A549 (cell line): ENCODE measurements around the gene C4orf17. TPM values are rescaled to one million over a fixed set of nuclear protein-coding genes. Genes with fewer than 3 reads are reported as not detected.

Experiments
- ATAC-seq, 2 experiments: fragments of 200-7000 bp in 1 of 2; fragments of >200 bp in 1 of 2; cut with Nextera tagmentation in 1 of 2; cut with Tn5 transposase in 1 of 2; 3 replicates each; pipeline versions ENCODE4 v1.8.0 to v1.9.1; 2018 to 2020; ENCODE audit warnings: mild to moderate bottlenecking in 1 of 2, moderate library complexity in 1 of 2
- CTCF ChIA-PET: fragments of 300-600 bp; sonication (Branson Sonifier 250); formaldehyde crosslinking; extraction: SDS; loops from one replicate; lab custom pipeline; 2021; ENCODE audit warnings: antibody characterized with exemption, inconsistent platforms; lab: Yijun Ruan, JAX
- POLR2A ChIA-PET: fragments of 350-600 bp; formaldehyde crosslinking; extraction: SDS; loops from one replicate; lab custom pipeline; 2021; ENCODE audit warnings: antibody characterized with exemption, inconsistent platforms; lab: Yijun Ruan, JAX
- DNase-seq, 2 experiments: peaks; one replicate each; pipeline versions ENCODE4 v3.0.0 to v3.0.0-alpha.2; 2011 to 2016; ENCODE audit warnings: low read depth in 1 of 2, low spot score in 1 of 2
- FAIRE-seq: peaks from 2 replicates; lab custom pipeline; 2011; peaks lifted over from hg19 to GRCh38; lab: Jason Lieb, UNC
- H3K27ac ChIP-seq, 2 experiments: fragments of >200 bp; sonication (Bioruptor Twin); formaldehyde crosslinking; 3 replicates each; pipeline ENCODE4 v1.5.1; 2016 to 2017
- H3K4me1 ChIP-seq: fragments of >200 bp; sonication (Bioruptor Twin); formaldehyde crosslinking; 3 replicates; pipeline ENCODE4 v1.6.1; 2016
- H3K4me2 ChIP-seq: fragments of >200 bp; sonication (Bioruptor Twin); formaldehyde crosslinking; 3 replicates; pipeline ENCODE4 v1.6.1; 2016
- H3K4me3 ChIP-seq: fragments of >200 bp; sonication (Bioruptor Twin); formaldehyde crosslinking; 3 replicates; pipeline ENCODE4 v1.5.1; 2016
- H3K9me3 ChIP-seq: fragments of >200 bp; sonication (Bioruptor Twin); formaldehyde crosslinking; 3 replicates; pipeline ENCODE4 v1.6.1; 2016
- BHLHE40 ChIP-seq: IDR thresholded peaks from 2 replicates; pipeline ENCODE4 v1.6.1; 2012; ENCODE audit warnings: low read depth, low read length, inconsistent platforms
- CBX8 ChIP-seq: fragments of 200-600 bp; sonication (generic); IDR thresholded peaks from 2 replicates; pipeline ENCODE4 v1.6.1; 2016
- CHD2 ChIP-seq: fragments of 150-350 bp; IDR thresholded peaks from 2 replicates; pipeline ENCODE4 v1.6.1; 2014; ENCODE audit warnings: low read length; ENCODE audit not compliant: partially characterized antibody
- CHD4 ChIP-seq: fragments of 200-600 bp; sonication (generic); IDR thresholded peaks from 2 replicates; pipeline ENCODE4 v1.6.1; 2016; ENCODE audit warnings: antibody characterized with exemption, mild to moderate bottlenecking, borderline replicate concordance
- FOSB ChIP-seq: fragments of 250-450 bp; sonication (Bioruptor Pico); IDR thresholded peaks from 2 replicates; pipeline ENCODE4 v1.5.0; 2020; ENCODE audit warnings: mild to moderate bottlenecking, moderate library complexity
- FOSL2 ChIP-seq, 2 experiments: fragments of 450-650 bp in 1 of 2; fragments of >200 bp in 1 of 2; sonication (Bioruptor Twin) in 1 of 2; formaldehyde crosslinking; IDR thresholded peaks; 2 replicates each; pipeline versions ENCODE4 v1.5.0 to v1.6.1; 2016 to 2020; ENCODE audit warnings: mild to moderate bottlenecking in 1 of 2, moderate library complexity in 1 of 2
- HEYL ChIP-seq: fragments of 250-450 bp; sonication (Bioruptor Pico); IDR thresholded peaks from 2 replicates; pipeline ENCODE4 v1.8.0; 2021; ENCODE audit warnings: mild to moderate bottlenecking, moderate library complexity
- JUN ChIP-seq, 2 experiments: fragments of >200 bp; sonication (Bioruptor Twin); formaldehyde crosslinking; IDR thresholded peaks; 2 replicates in 1 of 2; 3 replicates in 1 of 2; pipeline ENCODE4 v1.6.1; 2016 to 2017
- JUNB ChIP-seq: fragments of >200 bp; sonication (Bioruptor Twin); formaldehyde crosslinking; IDR thresholded peaks from 2 replicates; pipeline ENCODE4 v1.6.1; 2016
- KDM1A ChIP-seq: fragments of 200-600 bp; sonication (generic); IDR thresholded peaks from 2 replicates; pipeline ENCODE4 v1.6.1; 2016; ENCODE audit warnings: low read depth, mild to moderate bottlenecking
- KDM5A ChIP-seq: fragments of 200-600 bp; sonication (generic); IDR thresholded peaks from 2 replicates; pipeline ENCODE4 v1.6.1; 2016; ENCODE audit warnings: antibody characterized with exemption, mild to moderate bottlenecking
- MAFK ChIP-seq: fragments of 450-650 bp; IDR thresholded peaks from 2 replicates; pipeline ENCODE4 v1.6.1; 2014; ENCODE audit not compliant: partially characterized antibody
- MAZ ChIP-seq: fragments of 150-350 bp; IDR thresholded peaks from 2 replicates; pipeline ENCODE4 v1.6.1; 2014; ENCODE audit warnings: antibody characterized with exemption, low read depth, low read length, borderline replicate concordance
- NPAS2 ChIP-seq: fragments of 250-450 bp; sonication (Bioruptor Pico); IDR thresholded peaks from 2 replicates; pipeline ENCODE4 v1.8.0; 2022; ENCODE audit warnings: mild to moderate bottlenecking, moderate library complexity, borderline replicate concordance
- NR3C1 ChIP-seq: fragments of >200 bp; sonication (Bioruptor Twin); formaldehyde crosslinking; IDR thresholded peaks from 3 replicates; pipeline ENCODE4 v1.6.1; 2017
- PHF8 ChIP-seq: fragments of 200-600 bp; sonication (generic); IDR thresholded peaks from 2 replicates; pipeline ENCODE4 v1.6.1; 2016; ENCODE audit warnings: low read depth, mild to moderate bottlenecking, antibody characterized with exemption, moderate library complexity, borderline replicate concordance
- RNF2 ChIP-seq: fragments of 200-600 bp; sonication (generic); IDR thresholded peaks from 2 replicates; pipeline ENCODE4 v1.6.1; 2016; ENCODE audit warnings: low read depth, mild to moderate bottlenecking, antibody characterized with exemption, moderate library complexity, borderline replicate concordance
- SMC3 ChIP-seq: fragments of >200 bp; sonication (Bioruptor Twin); formaldehyde crosslinking; IDR thresholded peaks from 3 replicates; pipeline ENCODE4 v1.6.1; 2018; ENCODE audit warnings: inconsistent platforms
- SREBF2 ChIP-seq: fragments of 450-650 bp; IDR thresholded peaks from 2 replicates; pipeline ENCODE4 v1.6.1; 2014; ENCODE audit warnings: mild to moderate bottlenecking, moderate library complexity
- ZNF302 ChIP-seq: fragments of 250-450 bp; sonication (Bioruptor Pico); IDR thresholded peaks from 2 replicates; pipeline ENCODE4 v1.9.0; 2021; ENCODE audit warnings: inconsistent platforms, mild to moderate bottlenecking, moderate library complexity
- ZSCAN20 ChIP-seq: fragments of 250-450 bp; sonication (Bioruptor Pico); IDR thresholded peaks from 2 replicates; pipeline ENCODE4 v1.8.0; 2022; ENCODE audit warnings: mild to moderate bottlenecking, moderate library complexity
- WGBS: methylation state at CpG from one replicate; pipeline ENCODE4 v1.1.6; 2017; ENCODE audit errors: missing lambda C conversion rate; 5-methylcytosine and 5-hydroxymethylcytosine counted together
- polyA plus RNA-seq, 4 experiments: library from polyadenylated mRNA; depleted of rRNA in 3 of 4; stranded (reverse); fragments of >200 nt; fragmentation: RNase III in 1 of 4; extraction: RNeasy Plus Mini Kit Qiagen cat#74134 plus additional on column Dnase treatment in 1 of 4; gene quantifications; 2 replicates in 3 of 4; 3 replicates in 1 of 4; pipeline ENCODE4 v1.2.3, GENCODE V29; 2011 to 2017
- TF ChIP-seq, protein P1 (sequence below): IDR thresholded peaks from 2 replicates; pipeline ENCODE4 v1.6.1; 2012; ENCODE audit warnings: low read depth, borderline replicate concordance
- TF ChIP-seq, protein P2 (sequence below): fragments of >200 bp; sonication (Bioruptor Twin); formaldehyde crosslinking; IDR thresholded peaks from 3 replicates; pipeline ENCODE4 v1.6.1; 2016
- TF ChIP-seq, protein P3 (sequence below): fragments of >200 bp; sonication (Bioruptor Twin); formaldehyde crosslinking; IDR thresholded peaks from 2 replicates; pipeline ENCODE4 v1.6.1; 2016
- TF ChIP-seq, protein P4 (sequence below): fragments of 250-450 bp; sonication (Bioruptor Pico); IDR thresholded peaks from 2 replicates; pipeline ENCODE4 v1.5.0; 2021; ENCODE audit warnings: mild to moderate bottlenecking, moderate library complexity, borderline replicate concordance
- TF ChIP-seq, protein P5 (sequence below): IDR thresholded peaks from 2 replicates; pipeline ENCODE4 v1.6.1; 2012

C4orf17 gene
- polyA plus RNA-seq, 2 of the 4 experiments (the other 2 are of a cell fraction), result not detected

DNA sequence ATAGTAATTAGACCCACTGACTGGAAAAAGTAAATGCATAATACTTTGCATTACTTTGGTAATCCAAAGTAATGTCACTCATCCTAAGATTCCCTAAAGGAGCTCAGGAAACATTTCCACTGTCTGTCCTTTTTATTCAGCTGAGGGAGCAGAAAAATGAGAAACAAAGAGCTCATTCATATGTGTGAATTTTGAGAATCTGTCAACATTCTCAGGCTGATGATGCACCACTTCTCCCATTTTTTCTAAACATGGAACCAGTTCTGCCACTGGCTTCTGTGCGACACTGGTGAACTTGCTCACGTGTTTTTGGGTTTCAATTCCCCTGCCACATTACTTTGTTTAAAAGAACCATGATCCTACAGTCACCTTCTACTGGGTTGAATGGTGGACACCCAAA lies 47.3 kb upstream of the C4orf17 start:
- H3K27ac ChIP-seq, result no peak overlapping the region
- TF ChIP-seq HEYL (CRISPR knock-in tag) (no peak), SMC3 (no peak), ZNF302 (CRISPR knock-in tag) (no peak)
- TF ChIP-seq, all 56 proteins: peak for 0
- ATAC-seq (no peak), FAIRE-seq (no peak), DNase-seq (no peak)
- Histone ChIP-seq H3K4me1 (no peaks in the 10 kb centered on the region), H3K9me3 (no peaks in the 10 kb centered on the region), H3K4me2 (no peak overlapping the region), H3K4me3 (no peak overlapping the region)
- 75% methylated on average over 2 of the region's 2 CpGs for WGBS
- ChIA-PET POLR2A (no interaction called here), CTCF (interaction anchor here (0.7 to 2.1 kb wide), 13 partner anchors 10 to 1346 kb away, joined by 3 to 11 read pairs (median 3); partner anchors contain the start of gene METAP1)

DNA sequence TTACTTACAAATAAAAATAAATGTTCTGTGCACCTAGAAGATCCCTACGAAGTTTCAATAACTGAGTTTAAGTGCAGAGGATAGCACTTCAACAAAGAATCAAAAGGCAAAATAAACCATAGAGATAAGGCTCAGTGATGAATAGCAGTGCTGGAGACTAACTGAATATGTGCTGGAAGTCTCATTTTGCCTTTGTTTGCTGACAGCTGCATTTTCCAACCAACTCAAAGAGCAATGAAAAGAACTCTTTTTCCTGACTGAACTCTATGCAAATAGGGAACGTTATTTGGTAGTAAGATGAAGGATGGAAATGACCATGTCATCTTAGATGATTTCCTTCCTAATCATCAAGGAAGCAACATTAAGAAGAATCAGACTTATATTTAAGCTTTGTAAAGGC lies 42.9 kb upstream of the C4orf17 start:
- ATAC-seq, result no peak
- no peak for FAIRE-seq
- CTCF ChIA-PET, result no interaction called here

DNA sequence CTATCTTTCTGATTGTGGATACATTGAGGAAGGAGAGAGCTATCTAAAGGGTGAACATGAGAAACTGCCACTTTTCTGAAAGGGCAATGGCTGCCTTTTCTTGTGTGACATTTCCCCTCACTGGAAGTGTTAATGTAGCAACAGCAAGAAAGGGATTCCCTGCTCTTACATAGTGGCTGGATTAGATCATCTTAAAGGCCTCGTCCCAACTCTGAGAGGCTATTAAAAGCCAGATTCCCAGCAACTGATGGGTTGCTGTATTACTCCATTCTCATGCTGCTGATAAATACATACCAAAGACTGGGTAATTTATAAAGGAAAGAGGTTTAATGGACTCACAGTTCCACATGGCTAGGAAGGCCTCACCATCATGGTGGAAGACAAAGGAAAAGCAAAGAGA lies 41.9 kb upstream of the C4orf17 start:
- Histone ChIP-seq H3K9me3 (no peaks in the 10 kb centered on the region), H3K4me3 (no peak overlapping the region), H3K4me1 (no peaks in the 10 kb centered on the region), H3K27ac (no peak overlapping the region), H3K4me2 (no peak overlapping the region)
- ChIA-PET POLR2A (no interaction called here), CTCF (no interaction called here)
- FAIRE-seq (no peak), ATAC-seq (no peak), DNase-seq (no peak)
- no peak for TF ChIP-seq NR3C1
- no peak for TF ChIP-seq KDM5A
- TF ChIP-seq CBX8, result no peak
- TF ChIP-seq CHD2, result no peak
- no peak for TF ChIP-seq FOSL2 (IDR thresholded peaks at IDR 0.05)
- no peak for TF ChIP-seq FOSL2 (CRISPR knock-in tag; IDR thresholded peaks at IDR 0.05)
- TF ChIP-seq RNF2, result no peak
- TF ChIP-seq ZSCAN20 (CRISPR knock-in tag), result no peak
- 33% methylated on average over 1 of the region's 1 CpG for WGBS

More for the DNA sequence above, 42.9 kb upstream of the C4orf17 start:
- 40% methylated on average over 2 of the region's 2 CpGs for WGBS
- no peak for DNase-seq
- no peaks in the 10 kb centered on the region for H3K4me1 ChIP-seq
- no peak overlapping the region for H3K4me3 ChIP-seq
- H3K27ac ChIP-seq, result no peak overlapping the region
- POLR2A ChIA-PET, result no interaction called here
- H3K4me2 ChIP-seq, result no peak overlapping the region
- TF ChIP-seq KDM1A, result no peak
- TF ChIP-seq ZSCAN20 (CRISPR knock-in tag), result no peak
- no peak for TF ChIP-seq NPAS2 (CRISPR knock-in tag)
- TF ChIP-seq, protein P1, sequence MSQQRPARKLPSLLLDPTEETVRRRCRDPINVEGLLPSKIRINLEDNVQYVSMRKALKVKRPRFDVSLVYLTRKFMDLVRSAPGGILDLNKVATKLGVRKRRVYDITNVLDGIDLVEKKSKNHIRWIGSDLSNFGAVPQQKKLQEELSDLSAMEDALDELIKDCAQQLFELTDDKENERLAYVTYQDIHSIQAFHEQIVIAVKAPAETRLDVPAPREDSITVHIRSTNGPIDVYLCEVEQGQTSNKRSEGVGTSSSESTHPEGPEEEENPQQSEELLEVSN, result no peak
- TF ChIP-seq, protein P2, sequence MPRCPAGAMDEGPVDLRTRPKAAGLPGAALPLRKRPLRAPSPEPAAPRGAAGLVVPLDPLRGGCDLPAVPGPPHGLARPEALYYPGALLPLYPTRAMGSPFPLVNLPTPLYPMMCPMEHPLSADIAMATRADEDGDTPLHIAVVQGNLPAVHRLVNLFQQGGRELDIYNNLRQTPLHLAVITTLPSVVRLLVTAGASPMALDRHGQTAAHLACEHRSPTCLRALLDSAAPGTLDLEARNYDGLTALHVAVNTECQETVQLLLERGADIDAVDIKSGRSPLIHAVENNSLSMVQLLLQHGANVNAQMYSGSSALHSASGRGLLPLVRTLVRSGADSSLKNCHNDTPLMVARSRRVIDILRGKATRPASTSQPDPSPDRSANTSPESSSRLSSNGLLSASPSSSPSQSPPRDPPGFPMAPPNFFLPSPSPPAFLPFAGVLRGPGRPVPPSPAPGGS, result no peak
- TF ChIP-seq MAZ, result no peak
- no peak for TF ChIP-seq CHD4
- TF ChIP-seq, protein P3, sequence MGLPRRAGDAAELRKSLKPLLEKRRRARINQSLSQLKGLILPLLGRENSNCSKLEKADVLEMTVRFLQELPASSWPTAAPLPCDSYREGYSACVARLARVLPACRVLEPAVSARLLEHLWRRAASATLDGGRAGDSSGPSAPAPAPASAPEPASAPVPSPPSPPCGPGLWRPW, result no peak
- no peak for TF ChIP-seq CBX8
- TF ChIP-seq, protein P4, sequence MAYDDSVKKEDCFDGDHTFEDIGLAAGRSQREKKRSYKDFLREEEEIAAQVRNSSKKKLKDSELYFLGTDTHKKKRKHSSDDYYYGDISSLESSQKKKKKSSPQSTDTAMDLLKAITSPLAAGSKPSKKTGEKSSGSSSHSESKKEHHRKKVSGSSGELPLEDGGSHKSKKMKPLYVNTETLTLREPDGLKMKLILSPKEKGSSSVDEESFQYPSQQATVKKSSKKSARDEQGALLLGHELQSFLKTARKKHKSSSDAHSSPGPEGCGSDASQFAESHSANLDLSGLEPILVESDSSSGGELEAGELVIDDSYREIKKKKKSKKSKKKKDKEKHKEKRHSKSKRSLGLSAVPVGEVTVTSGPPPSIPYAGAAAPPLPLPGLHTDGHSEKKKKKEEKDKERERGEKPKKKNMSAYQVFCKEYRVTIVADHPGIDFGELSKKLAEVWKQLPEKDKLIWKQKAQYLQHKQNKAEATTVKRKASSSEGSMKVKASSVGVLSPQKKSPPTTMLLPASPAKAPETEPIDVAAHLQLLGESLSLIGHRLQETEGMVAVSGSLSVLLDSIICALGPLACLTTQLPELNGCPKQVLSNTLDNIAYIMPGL, result no peak
- no peak for TF ChIP-seq PHF8
- TF ChIP-seq BHLHE40, result no peak
- no peak for TF ChIP-seq SMC3
- no peak for TF ChIP-seq MAFK
- no peak for TF ChIP-seq FOSB (CRISPR knock-in tag)
- TF ChIP-seq JUNB, result no peak
- TF ChIP-seq ZNF302 (CRISPR knock-in tag), result no peak
- no peak for TF ChIP-seq SREBF2
- no peak for TF ChIP-seq JUN (IDR thresholded peaks at IDR 0.05)
- TF ChIP-seq, protein P5, sequence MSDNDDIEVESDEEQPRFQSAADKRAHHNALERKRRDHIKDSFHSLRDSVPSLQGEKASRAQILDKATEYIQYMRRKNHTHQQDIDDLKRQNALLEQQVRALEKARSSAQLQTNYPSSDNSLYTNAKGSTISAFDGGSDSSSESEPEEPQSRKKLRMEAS, result no peak
- no peaks in the 10 kb centered on the region for H3K9me3 ChIP-seq
